ENCODE results near the gene FKTN. TPM values are rescaled to one million over a fixed set of nuclear protein-coding genes. Genes with fewer than 3 reads are reported as not detected.

Gene FKTN
- total RNA-seq, 1 experiment from 2014 or later = 10.4 TPM

GRCh38 chr9:105678163-105678562 lies 120.2 kb downstream of the FKTN start:
- no peak for DNase-seq (ENCODE audit: low read depth)

DNA sequence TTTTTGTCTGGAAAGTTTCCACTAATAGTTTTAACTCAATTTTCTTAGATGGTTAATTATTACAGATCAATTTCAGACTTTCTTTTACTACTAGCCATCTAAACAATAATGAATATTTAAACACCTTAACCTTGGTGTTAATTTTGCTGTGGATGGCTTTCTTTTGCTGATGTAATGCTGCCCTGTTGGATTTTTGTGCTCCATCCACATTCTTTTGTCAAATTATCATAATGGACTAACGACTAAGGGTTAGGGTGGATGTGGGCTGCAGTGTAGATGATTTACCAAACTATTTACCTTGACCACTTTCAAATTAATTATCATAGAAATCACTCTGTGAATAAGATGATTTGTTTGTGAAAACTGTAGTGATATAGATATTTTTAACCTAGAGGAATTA lies 120.8 kb downstream of the FKTN start:
- no peak for DNase-seq (ENCODE audit: low read depth)

DNA sequence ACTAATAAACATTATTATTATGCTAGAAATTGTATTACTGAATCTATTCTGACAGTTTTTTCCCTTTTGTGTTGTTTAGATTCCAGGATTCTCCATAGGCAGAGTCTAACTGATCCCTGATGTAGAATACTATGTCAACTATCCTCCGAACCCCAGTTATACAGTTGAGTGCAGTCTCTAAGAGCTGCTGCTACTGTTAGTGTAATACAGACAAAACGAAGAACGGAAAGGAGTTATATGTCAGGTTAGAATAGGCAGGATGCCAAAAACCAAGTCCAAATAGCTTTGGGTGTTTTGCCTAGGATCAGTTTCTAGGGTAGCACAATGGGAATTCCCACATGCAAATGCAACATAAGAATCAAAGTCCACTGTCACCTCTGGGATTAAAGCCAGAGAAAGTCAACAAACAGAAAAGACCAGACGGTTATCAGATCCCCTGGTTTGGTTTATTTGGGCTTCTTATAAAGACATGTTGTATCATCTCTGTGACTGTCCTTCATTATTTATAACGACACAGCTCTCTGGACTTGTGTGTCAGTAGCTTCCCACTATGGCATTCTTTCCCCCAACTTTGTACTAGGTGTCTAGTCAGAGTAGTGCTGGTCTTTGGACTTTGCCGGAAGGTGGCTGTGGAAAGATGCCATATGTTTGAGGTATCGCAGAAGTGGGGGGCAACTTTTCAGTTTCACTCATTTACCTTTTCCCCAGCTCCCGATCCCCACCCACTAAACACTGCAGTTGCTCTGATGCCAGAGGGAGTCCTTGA lies 121.5 kb downstream of the FKTN start:
- no peak for DNase-seq (ENCODE audit: low read depth)

DNA sequence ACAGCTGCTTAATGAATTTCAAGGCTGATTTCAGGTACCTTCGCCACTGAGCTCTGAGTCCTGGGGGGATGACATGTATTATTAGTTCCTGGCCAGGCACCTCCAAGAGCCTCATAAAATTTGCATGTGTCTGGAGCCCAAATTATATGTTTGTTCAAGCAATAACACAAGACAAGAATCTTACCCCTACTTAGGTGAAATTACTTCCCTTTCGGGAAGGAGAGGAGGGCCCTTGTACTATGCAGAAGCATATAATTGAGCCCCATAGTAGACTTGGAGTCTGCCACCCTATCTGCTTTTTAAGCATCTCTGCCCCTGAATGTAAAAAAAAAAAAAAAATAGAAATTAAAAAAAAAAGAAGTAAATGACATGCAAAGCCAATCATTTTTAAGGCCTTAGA lies 123.4 kb downstream of the FKTN start:
- no peak for DNase-seq (ENCODE audit: low read depth)

GRCh38 chr9:105681724-105682123 lies 123.8 kb downstream of the FKTN start:
- peak; percentile 77 for DNase-seq (ENCODE audit: low read depth)

- no peak for DNase-seq (ENCODE audit: low read depth)
These were observed 125.9 kb downstream of the FKTN start for GRCh38 chr9:105683688-105684275.

- no peak for DNase-seq (ENCODE audit: low read depth)
These were observed 129.0 kb downstream of the FKTN start for GRCh38 chr9:105686936-105687335.

Other genes with a start within 250 kb of the FKTN start
- 1.8 and 2.7 TPM in 2 replicates for gene FSD1L, start 110.1 kb upstream of the FKTN start, total RNA-seq (2014; rRNA removed; shearing (Covaris generic))
- gene TAL2, start 104.3 kb downstream of the FKTN start, total RNA-seq (2014; rRNA removed; shearing (Covaris generic)) = 0.57 TPM in 1 of 2 replicates, not detected in the other
- 13.9 and 18.3 TPM in 2 replicates for gene TMEM38B, start 136.4 kb downstream of the FKTN start, total RNA-seq (2014; rRNA removed; shearing (Covaris generic))

Data from HT1080 (cell line).